RWPE1 (cell line): ENCODE measurements around the gene PTPN14.

Source experiments
- CTCF ChIA-PET: fragments of 350-600 bp; sonication (Branson Sonifier 250); formaldehyde crosslinking; extraction: SDS; loops from one replicate; lab custom pipeline; 2021; lab: Yijun Ruan, JAX
- POLR2A ChIA-PET: fragments of 400-600 bp; formaldehyde crosslinking; extraction: SDS; loops from one replicate; lab custom pipeline; 2020; ENCODE audit warnings: antibody characterized with exemption; ENCODE audit not compliant: low non-redundant PET; lab: Yijun Ruan, JAX
- DNase-seq: peaks from one replicate; pipeline ENCODE4 v3.0.0; 2012; ENCODE audit warnings: low spot score
- H3K27ac ChIP-seq: fragments of 450-650 bp; 2 replicates; pipeline ENCODE4 v1.5.1; 2017
- CTCF ChIP-seq: fragments of 450-650 bp; conservative IDR thresholded peaks from 2 replicates; pipeline ENCODE4 v1.5.1; 2017; ENCODE audit warnings: low read depth, mild to moderate bottlenecking

The PTPN14 gene

GRCh38 chr1:214453109-214453722, 98.2 kb downstream of the PTPN14 start:
- CTCF ChIA-PET, result interaction anchor here (0.6 to 1.0 kb wide), 3 partner anchors 121 to 1870 kb away, joined by 3 to 4 read pairs (median 3); no protein-coding TSS in a partner anchor
- POLR2A ChIA-PET, result interaction anchor here (0.6 kb wide), 1 partner anchor 140 kb away, joined by 7 read pairs; no protein-coding TSS in a partner anchor
- no peak for TF ChIP-seq CTCF
- no peak overlapping the region for H3K27ac ChIP-seq
- no peak for DNase-seq

GRCh38 chr1:214452152-214452784, 99.1 kb downstream of the PTPN14 start:
- DNase-seq, result no peak
- H3K27ac ChIP-seq, result peak overlapping the region; percentile 62
- ChIA-PET POLR2A (no interaction called here), CTCF (interaction anchor here (0.7 kb wide), 1 partner anchor 59 kb away, joined by 4 read pairs; no protein-coding TSS in a partner anchor)
- no peak for TF ChIP-seq CTCF

- TF ChIP-seq CTCF, result no peak
- ChIA-PET POLR2A (no interaction called here), CTCF (no interaction called here)
- peak overlapping the region; percentile 62 for H3K27ac ChIP-seq
- DNase-seq, result no peak
These were observed 99.8 kb downstream of the PTPN14 start for GRCh38 chr1:214451596-214451995.

- CTCF ChIA-PET, result no interaction called here
- POLR2A ChIA-PET, result no interaction called here
- H3K27ac ChIP-seq, result peak overlapping the region; percentile 85
- DNase-seq, result no peak
- no peak for TF ChIP-seq CTCF
These were observed 102.0 kb downstream of the PTPN14 start for GRCh38 chr1:214449371-214449770.

GRCh38 chr1:214448536-214448935, 102.9 kb downstream of the PTPN14 start:
- POLR2A ChIA-PET, result no interaction called here
- CTCF ChIA-PET, result no interaction called here
- peak overlapping the region; percentile 85 for H3K27ac ChIP-seq
- no peak for DNase-seq
- TF ChIP-seq CTCF, result no peak

- DNase-seq, result no peak
- POLR2A ChIA-PET, result no interaction called here
- peak overlapping the region; percentile 86 for H3K27ac ChIP-seq
- no peak for TF ChIP-seq CTCF
- CTCF ChIA-PET, result interaction anchor here (0.6 kb wide), 1 partner anchor 1430 kb away, joined by 4 read pairs; no protein-coding TSS in a partner anchor
These were observed 103.9 kb downstream of the PTPN14 start for GRCh38 chr1:214447557-214447871.
